HEK293T (cell line): ENCODE measurements around the gene FARP2.

ENCODE experiments used
- CTCF ChIA-PET: fragments of 350-600 bp; formaldehyde crosslinking; extraction: SDS; loops from one replicate; lab custom pipeline; 2021; ENCODE audit warnings: antibody characterized with exemption, inconsistent platforms; lab: Yijun Ruan, JAX
- POLR2A ChIA-PET: fragments of 350-600 bp; formaldehyde crosslinking; extraction: SDS; loops from one replicate; lab custom pipeline; 2020; ENCODE audit warnings: antibody characterized with exemption, inconsistent platforms; lab: Yijun Ruan, JAX
- DNase-seq: peaks from one replicate; pipeline ENCODE4 v3.0.0; 2012; ENCODE audit warnings: mixed read lengths; ENCODE audit errors: extremely low spot score
- ARNT ChIP-seq: fragments of 450-650 bp; IDR thresholded peaks from 2 replicates; pipeline ENCODE4 v1.6.1; 2017; ENCODE audit warnings: mild to moderate bottlenecking
- BHLHE40 ChIP-seq: fragments of 450-650 bp; IDR thresholded peaks from 2 replicates; pipeline ENCODE4 v1.6.1; 2016; ENCODE audit warnings: mild to moderate bottlenecking, moderate library complexity, borderline replicate concordance
- CTBP1 ChIP-seq: fragments of 450-650 bp; IDR thresholded peaks from 2 replicates; pipeline ENCODE4 v1.6.1; 2016; ENCODE audit warnings: borderline replicate concordance
- ELF4 ChIP-seq: fragments of 450-650 bp; IDR thresholded peaks from 2 replicates; pipeline ENCODE4 v1.6.1; 2017; ENCODE audit warnings: antibody characterized with exemption
- FOXA1 ChIP-seq: fragments of 450-650 bp; IDR thresholded peaks from 2 replicates; pipeline ENCODE4 v1.6.1; 2016; ENCODE audit warnings: mild to moderate bottlenecking
- FOXK2 ChIP-seq: fragments of 450-650 bp; IDR thresholded peaks from 2 replicates; pipeline ENCODE4 v1.6.1; 2016; ENCODE audit warnings: mild to moderate bottlenecking
- FOXM1 ChIP-seq: fragments of 450-650 bp; IDR thresholded peaks from 2 replicates; pipeline ENCODE4 v1.6.1; 2017; ENCODE audit warnings: mild to moderate bottlenecking, borderline replicate concordance
- HDGF ChIP-seq: fragments of 450-650 bp; IDR thresholded peaks from 2 replicates; pipeline ENCODE4 v1.6.1; 2017; ENCODE audit warnings: antibody characterized with exemption, borderline replicate concordance
- L3MBTL2 ChIP-seq: fragments of 450-650 bp; conservative IDR thresholded peaks from 2 replicates; pipeline ENCODE4 v1.6.1; 2016; ENCODE audit warnings: mild to moderate bottlenecking
- LEF1 ChIP-seq: fragments of 450-650 bp; IDR thresholded peaks from 2 replicates; pipeline ENCODE4 v1.6.1; 2017; ENCODE audit warnings: mild to moderate bottlenecking, borderline replicate concordance
- NFRKB ChIP-seq: fragments of 450-650 bp; IDR thresholded peaks from 2 replicates; pipeline ENCODE4 v1.6.1; 2016; ENCODE audit warnings: mild to moderate bottlenecking, moderate library complexity
- SP1 ChIP-seq: fragments of 450-650 bp; IDR thresholded peaks from 2 replicates; pipeline ENCODE4 v1.6.1; 2017
- SUZ12 ChIP-seq: fragments of 450-650 bp; IDR thresholded peaks from 2 replicates; pipeline ENCODE4 v1.6.1; 2016; ENCODE audit warnings: mild to moderate bottlenecking
- TARDBP ChIP-seq: fragments of 450-650 bp; IDR thresholded peaks from 2 replicates; pipeline ENCODE4 v1.6.1; 2016
- ZNF384 ChIP-seq: fragments of 450-650 bp; IDR thresholded peaks from 2 replicates; pipeline ENCODE4 v1.6.1; 2016
- TF ChIP-seq, protein P1 (sequence below): fragments of 450-650 bp; IDR thresholded peaks from 2 replicates; pipeline ENCODE4 v1.6.1; 2016

FARP2 gene

GRCh38 chr2:241508240-241509154, 152.4 kb downstream of the FARP2 start, which contains the start of gene STK25:
Gene STK25, minus strand, starts transcription at chr2:241508584. Its CDS starts 549 bp downstream, at chr2:241508035.
- peak; percentile 99 for DNase-seq
- CTCF ChIA-PET, result interaction anchor here (0.9 to 1.0 kb wide), 2 partner anchors 10 to 18 kb away, joined by 3 read pairs; no protein-coding TSS in a partner anchor
- 0 out of 2 replicates have a peak, but pooled peaks have one; percentile 43 for TF ChIP-seq HDGF
- peak; percentile 88 for TF ChIP-seq ELF4
- TF ChIP-seq ARNT, result no peak
- TF ChIP-seq L3MBTL2, result peak; percentile 100
- TF ChIP-seq FOXM1, result no peak
- TF ChIP-seq CTBP1, result no peak
- TF ChIP-seq, protein P1, sequence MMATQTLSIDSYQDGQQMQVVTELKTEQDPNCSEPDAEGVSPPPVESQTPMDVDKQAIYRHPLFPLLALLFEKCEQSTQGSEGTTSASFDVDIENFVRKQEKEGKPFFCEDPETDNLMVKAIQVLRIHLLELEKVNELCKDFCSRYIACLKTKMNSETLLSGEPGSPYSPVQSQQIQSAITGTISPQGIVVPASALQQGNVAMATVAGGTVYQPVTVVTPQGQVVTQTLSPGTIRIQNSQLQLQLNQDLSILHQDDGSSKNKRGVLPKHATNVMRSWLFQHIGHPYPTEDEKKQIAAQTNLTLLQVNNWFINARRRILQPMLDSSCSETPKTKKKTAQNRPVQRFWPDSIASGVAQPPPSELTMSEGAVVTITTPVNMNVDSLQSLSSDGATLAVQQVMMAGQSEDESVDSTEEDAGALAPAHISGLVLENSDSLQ, result no peak
- no peak for TF ChIP-seq BHLHE40
- TF ChIP-seq FOXA1, result no peak
- no peak for TF ChIP-seq LEF1
- TF ChIP-seq SUZ12, result no peak
- POLR2A ChIA-PET, result interaction anchor here (1.3 kb wide), 1 partner anchor 12 kb away, joined by 3 read pairs; no protein-coding TSS in a partner anchor

- CTCF ChIA-PET, result no interaction called here
- POLR2A ChIA-PET, result no interaction called here
Observed at GRCh38 chr2:241509155-241509784, 153.2 kb downstream of the FARP2 start.

DNA sequence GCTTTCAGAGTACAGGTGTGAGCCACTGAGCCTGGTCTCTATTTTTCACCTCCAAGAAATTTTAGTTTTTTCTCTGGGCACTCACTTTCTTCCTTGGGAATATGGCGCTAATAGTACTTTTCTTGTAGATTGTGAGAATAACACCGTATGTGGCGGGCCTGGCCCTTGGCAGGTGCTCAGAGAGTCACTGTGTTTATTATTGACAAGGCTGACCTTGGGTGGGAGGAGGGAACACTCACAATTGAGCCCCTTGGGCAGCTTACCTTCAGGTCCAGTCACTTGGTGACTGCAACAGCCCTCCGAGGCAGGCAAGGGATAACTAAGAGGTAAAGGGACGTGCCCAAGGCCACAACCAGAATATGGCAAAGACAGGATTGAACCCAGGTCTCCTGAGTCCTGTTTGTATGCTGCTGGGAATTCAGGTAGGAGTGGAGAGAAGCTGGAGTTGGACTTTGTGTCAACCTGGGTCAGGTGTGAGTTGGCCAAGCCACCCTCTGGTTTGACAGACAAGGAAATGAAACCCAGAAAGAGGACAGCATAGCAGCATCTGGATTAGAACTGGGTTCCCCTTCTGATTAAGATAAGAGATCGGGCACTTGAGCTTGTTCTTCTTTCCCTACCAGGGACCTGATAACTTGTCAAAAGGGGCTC, 155.1 kb downstream of the FARP2 start:
- TF ChIP-seq TARDBP (no peak), CTBP1 (no peak)
- POLR2A ChIA-PET, result no interaction called here
- CTCF ChIA-PET, result no interaction called here
- DNase-seq, result no peak

More at GRCh38 chr2:241509155-241509784, 153.2 kb downstream of the FARP2 start:
- DNase-seq, result no peak
- TF ChIP-seq SUZ12 (no peak), L3MBTL2 (0 out of 2 replicates have a peak, but pooled peaks have one; percentile 9)

DNA sequence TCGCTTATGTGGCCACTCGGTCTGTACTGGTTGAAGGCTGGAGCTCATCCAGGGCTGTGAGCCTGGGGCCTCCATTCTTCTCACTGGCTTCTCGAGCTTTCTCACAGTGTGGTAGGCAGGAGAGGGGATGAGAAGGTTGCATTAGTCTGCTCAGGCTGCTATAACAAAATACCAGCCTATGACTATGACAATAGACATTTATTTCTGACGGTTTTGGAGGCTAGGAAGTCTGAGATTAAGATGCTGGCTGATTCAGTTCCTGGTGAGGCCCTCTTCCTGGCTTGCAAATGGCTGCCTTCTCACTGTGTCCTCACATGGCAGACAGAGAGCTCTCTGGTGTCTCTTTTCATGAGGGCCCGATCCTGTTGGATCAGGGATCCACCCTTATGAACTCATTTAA, 158.5 kb downstream of the FARP2 start:
- ChIA-PET POLR2A (no interaction called here), CTCF (no interaction called here)
- DNase-seq, result no peak
- TF ChIP-seq, protein P1, result no peak
- no peak for TF ChIP-seq FOXK2
- no peak for TF ChIP-seq TARDBP
- TF ChIP-seq FOXM1, result no peak
- no peak for TF ChIP-seq BHLHE40
- TF ChIP-seq CTBP1, result no peak
- TF ChIP-seq LEF1, result no peak
- no peak for TF ChIP-seq FOXA1
- TF ChIP-seq ELF4, result no peak
- TF ChIP-seq HDGF, result no peak
- no peak for TF ChIP-seq ZNF384
- no peak for TF ChIP-seq NFRKB
- TF ChIP-seq L3MBTL2, result no peak
- TF ChIP-seq ARNT, result no peak

GRCh38 chr2:241514986-241515737, 159.1 kb downstream of the FARP2 start:
- TF ChIP-seq CTBP1, result no peak
- no peak for TF ChIP-seq L3MBTL2
- no peak for TF ChIP-seq ARNT
- TF ChIP-seq FOXA1, result no peak
- TF ChIP-seq SUZ12, result no peak
- TF ChIP-seq HDGF, result no peak
- TF ChIP-seq TARDBP, result no peak
- no peak for TF ChIP-seq ZNF384
- TF ChIP-seq NFRKB, result no peak
- TF ChIP-seq FOXM1, result no peak
- no peak for TF ChIP-seq BHLHE40
- no peak for TF ChIP-seq SP1
- TF ChIP-seq ELF4, result no peak
- TF ChIP-seq, protein P1, result no peak
- TF ChIP-seq FOXK2, result no peak
- TF ChIP-seq LEF1, result no peak
- POLR2A ChIA-PET, result no interaction called here
- CTCF ChIA-PET, result no interaction called here
- no peak for DNase-seq
